GM23248 (cell line): Measurements from ENCODE around the gene FAM168A.

Source experiments
- EZH2 ChIP-seq: fragments of 200-600 bp; sonication (generic); IDR thresholded peaks from 2 replicates; pipeline ENCODE4 v1.6.1; 2018; ENCODE audit warnings: antibody characterized with exemption, mild to moderate bottlenecking; ENCODE audit not compliant: insufficient read depth, poor library complexity, severe bottlenecking
- EZH2phosphoT487 ChIP-seq: fragments of 200-600 bp; sonication (generic); IDR thresholded peaks from 2 replicates; pipeline ENCODE4 v1.6.1; 2018; ENCODE audit warnings: antibody characterized with exemption, moderate library complexity, mild to moderate bottlenecking, low read depth; ENCODE audit not compliant: insufficient read depth

DNA sequence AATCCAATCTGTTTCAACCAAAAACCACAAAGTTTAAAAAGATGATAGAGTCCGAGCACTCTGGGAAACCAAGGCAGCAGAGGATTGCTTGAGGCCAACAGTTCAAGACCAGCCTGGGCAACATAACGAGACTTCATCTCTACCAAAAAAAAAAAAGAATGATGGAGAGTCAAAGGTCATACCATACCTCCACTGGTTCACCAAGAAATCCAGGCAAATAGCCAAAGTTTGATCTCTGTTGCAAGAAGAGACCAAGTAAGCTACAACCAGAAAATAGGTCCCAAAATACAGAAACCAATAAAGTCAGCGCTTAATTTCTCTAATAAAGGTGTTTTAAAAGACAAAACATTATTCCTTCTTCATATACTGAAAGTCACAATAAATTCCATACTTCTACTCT lies 13.1 kb downstream of the FAM168A start:
- TF ChIP-seq EZH2 = no peak
- no peak for TF ChIP-seq EZH2phosphoT487
